T follicular helper cell (primary cell): ENCODE results near the gene NELFB.

Experiments
- DNase-seq: peaks from one replicate; pipeline ENCODE4 v3.0.0-alpha.2; 2020; ENCODE audit warnings: low read depth

Gene NELFB

DNA sequence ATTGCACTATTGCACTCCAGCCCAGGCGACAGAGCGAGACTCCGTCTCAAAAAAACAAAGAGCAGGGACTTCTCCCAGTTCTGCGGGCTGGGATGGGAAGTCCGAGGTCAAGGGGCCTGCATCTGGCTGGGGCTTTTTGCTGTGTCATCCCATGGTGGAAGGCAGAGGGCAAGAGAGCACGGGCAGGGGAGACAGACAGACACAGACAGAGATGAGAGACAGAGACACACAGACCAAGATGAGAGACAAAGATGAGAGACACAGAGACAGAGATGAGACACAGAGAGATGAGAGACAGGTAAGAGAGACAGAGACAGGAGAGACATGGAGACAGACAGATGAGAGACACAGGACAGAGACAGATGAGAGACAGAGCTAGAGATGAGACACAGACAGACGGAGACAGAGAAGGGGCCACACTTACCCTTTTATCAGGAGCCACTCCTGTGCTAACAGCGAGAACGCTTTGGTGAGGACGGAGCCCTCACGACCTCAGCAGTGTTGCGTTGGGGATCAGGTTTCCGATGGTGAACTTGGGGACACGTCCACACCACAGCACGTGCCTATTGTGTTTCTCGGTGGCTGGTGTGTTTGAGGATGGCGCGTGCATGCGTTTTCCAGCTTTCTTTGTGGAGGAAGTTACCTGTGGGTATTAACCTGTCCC is 13.5 kb downstream of the NELFB start:
- DNase-seq: no peak

DNA sequence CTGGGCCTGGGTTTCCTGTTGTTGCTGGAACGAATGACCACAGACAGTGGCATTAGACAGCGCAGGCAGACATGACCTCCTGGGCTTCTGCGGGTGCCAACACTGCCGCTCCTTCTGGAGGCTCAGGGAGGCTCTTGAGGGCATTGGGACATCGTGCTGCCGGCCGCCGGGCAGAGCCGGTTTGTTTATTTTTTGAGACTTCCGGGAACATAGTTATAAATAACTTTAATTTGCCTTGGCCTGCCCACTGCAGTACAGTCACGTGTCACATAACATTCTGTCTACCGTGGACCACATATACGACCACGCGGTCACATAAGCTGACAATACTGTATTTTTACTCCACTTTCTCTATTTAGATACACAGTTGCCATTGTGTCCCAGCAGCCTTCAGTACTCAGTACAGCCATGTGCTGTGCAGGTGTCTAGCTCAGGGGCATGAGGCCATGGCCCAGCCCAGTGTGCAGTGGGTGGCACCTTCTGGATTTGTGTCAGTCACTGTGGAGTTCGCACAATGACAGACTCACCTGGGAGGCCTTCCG is 14.2 kb downstream of the NELFB start:
- no peak for DNase-seq

DNA sequence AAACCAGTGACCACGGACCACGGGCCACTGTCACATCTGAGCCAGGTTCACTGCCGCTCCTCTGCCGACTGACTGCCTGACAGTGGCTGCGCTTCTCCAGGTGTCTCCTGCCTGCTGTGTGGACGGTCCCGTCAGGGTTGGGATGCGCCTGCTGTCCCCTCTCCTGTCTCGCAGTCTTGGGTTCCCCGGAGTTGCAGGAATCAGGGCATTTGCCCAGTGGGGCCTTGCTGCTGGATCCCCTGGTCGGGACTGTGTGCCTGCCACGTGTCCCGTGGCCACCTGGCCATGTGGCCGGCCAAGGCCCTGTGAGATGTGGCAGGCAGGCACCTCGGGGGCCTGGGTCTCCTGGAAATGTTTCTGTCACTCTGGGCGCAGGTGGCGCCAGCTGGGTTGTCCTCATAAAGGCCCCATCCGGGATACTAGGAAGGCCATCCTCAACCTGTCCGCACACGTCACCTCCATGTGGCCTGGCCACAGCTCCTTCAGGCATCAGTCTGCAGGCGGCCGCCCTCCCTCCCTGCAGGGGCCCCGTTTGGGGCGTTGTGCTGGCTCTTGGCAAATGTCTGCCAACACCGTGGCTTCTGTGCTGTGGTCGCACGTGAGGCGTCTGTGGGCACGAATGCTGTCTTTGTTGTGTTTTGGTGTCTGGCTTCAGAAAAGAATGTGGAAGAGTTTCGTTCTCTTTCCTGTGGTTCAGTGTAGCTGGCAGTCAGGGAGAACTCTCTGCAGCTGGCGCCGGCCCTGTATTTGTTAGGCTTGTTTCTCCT is 16.0 kb downstream of the NELFB start:
- no peak for DNase-seq

DNA sequence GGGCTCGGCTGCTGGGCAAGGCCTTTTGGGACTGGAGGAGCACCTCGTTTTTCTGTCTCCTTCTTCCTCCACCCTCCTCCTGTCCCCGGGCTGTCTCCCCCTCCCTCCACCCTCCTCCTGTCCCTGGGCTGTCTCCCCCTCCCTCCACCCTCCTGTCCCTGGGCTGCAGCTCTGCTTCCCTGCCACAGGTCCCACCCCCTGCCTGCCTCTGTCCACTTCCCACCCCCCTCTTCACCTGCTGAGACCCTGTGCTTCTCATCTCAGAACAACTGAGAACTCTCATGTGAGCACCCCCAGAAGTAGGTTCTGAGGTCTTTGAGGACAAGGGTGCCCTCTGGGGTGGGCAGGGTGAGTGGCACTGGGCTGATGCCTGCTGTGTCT is 16.6 kb downstream of the NELFB start:
- DNase-seq: no peak

DNA sequence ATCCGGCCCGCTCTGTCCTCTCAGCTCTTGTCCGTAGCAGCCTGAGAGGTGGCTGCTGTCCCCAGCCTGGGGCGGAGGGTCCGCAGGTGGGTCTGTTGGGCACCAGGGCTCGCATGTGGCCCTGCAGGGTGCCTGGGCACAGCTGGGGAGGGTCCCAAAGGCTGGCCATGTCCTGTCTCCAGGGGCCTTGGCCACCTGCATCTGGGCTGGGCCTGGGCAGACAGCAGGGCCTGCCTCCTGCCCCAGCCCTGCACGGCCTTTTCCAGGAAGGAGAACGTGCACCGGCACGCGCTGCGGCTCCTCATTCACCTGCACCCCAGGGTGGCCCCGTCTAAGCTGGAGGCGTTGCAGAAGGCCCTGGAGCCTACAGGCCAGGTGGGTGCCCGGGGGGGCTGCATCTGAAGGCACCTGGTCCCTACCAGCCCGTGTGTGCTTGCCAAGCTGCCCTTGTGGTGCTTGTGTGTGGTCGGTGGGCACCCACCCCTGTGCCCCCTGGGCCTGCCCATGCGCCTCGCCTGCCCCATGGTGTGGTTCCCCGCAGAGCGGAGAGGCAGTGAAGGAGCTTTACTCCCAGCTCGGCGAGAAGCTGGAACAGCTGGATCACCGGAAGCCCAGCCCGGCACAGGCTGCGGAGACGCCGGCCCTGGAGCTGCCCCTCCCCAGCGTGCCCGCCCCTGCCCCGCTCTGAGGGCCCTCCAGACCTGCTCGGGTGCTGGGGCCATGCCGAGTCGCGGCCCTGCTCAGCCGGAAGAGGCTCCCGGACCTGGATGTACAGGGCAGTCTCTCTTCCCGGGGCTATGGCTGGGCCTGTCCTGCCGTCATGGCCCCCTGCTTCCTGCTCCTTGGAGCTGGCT is 17.3 kb downstream of the NELFB start:
- DNase-seq: no peak

DNA sequence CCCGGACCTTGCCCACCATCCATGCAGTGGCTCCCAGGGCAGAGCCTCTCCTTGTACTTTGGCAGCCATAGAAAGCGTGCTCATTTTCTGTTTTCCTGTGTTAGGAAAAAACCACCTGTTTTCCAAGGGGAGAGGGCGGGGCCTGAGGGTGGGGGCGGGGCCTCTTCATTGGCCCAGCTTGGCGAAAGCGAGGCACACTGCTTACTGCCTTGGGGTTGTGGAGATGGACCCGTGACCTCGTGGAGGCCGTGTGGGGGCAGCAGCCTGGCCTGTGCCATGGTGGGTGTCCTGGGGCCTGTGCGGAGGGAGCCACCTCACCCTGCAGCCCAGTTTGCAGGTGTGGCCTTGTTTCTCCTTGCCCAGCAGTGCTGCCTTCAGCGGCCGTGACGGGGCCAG is 18.0 kb downstream of the NELFB start:
- no peak for DNase-seq

DNA sequence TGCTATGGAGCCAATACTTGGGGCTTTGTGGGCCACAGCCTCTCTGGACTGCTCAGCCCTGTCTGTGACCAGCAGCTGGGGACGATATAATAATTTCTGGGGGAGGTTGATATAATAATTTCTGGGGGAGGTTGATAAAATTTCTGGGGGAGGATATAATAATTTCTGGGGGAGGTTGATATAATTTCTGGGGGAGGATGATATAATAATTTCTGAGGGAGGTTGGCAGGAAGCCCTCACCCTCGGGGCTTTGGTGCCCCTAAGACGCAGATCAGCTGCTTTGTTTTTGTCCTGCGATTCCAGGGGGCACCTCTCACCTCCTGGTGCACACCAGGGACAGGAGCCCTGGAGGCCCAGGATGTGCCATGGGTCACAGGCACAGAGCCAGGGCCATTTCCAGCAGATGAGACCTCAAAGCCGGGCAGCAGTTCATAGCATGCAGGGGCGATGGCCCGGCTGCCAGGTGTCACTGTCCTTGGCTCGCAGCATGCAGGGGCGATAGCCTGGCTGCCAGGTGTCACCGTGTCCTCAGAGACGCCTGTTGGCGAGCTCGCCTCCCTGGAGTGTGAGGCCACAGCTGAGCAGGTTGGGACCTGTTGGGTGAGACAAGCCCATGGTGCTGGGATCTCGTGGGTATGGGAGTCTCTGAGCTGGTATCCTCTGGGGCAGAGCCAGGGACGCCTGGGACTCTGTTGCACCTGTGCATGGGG is 18.6 kb downstream of the NELFB start:
- no peak for DNase-seq

DNA sequence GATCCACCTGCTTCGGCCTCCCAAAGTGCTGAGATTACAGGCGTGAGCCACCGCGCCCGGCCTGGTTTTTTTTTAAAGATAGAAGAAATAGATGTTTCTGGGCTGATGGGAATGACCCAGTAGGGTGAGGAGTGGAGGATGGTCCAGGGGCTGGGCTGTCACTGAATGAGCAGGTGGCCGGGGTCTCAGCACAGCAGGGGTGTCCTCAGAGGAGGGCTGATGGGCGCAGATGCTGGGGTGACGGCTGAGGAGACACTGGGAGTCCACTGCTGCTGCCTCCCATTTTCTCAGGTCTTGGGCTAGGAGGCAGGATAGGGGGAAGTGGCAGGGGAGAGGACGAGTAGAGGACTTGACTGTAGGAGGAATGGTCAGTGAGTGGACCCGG is 20.1 kb downstream of the NELFB start:
- no peak for DNase-seq

DNA sequence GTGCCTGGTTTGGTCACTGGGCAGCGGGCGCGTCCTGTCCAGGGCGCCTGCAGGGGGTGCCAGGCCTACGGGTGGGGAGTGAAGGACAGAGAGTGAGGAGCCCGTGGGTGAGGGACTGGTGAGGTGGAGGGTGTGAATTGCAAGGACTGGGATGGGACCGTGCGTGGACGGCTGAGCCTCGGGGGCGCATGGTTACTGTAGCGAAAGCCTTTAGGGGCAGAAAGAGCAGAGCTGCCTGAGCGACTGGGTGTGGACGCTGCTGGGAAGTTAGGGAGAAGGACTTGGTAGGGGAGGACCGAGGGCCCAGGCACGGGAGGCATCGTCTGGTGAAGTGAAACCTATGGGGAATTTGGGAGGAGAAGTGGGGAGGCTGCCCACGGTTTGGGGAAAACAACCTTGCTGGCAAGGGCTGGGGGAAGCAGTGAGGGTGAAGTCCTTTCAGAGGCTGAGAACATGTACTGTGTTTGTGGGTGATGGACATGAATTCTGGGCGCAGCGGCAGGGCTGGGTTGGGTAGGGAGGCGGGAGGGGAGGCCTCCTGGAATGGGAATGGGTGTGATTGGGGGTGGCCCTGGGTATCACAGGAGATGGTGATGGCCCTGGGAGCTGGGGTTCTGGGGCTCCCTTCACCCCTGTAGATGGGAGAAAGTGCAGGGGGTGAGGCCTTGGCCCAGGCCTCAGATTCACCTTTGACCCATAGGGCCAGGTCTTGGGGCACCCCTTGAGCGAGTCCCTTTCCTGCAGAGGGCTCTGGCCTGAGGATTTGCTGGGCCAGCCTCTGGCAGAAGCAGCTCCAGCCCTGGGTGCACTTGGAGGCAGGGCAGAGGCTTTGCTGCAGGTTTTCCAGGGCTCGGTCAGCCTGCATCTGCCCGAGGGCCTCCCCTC is 20.7 kb downstream of the NELFB start:
- DNase-seq: no peak

DNA sequence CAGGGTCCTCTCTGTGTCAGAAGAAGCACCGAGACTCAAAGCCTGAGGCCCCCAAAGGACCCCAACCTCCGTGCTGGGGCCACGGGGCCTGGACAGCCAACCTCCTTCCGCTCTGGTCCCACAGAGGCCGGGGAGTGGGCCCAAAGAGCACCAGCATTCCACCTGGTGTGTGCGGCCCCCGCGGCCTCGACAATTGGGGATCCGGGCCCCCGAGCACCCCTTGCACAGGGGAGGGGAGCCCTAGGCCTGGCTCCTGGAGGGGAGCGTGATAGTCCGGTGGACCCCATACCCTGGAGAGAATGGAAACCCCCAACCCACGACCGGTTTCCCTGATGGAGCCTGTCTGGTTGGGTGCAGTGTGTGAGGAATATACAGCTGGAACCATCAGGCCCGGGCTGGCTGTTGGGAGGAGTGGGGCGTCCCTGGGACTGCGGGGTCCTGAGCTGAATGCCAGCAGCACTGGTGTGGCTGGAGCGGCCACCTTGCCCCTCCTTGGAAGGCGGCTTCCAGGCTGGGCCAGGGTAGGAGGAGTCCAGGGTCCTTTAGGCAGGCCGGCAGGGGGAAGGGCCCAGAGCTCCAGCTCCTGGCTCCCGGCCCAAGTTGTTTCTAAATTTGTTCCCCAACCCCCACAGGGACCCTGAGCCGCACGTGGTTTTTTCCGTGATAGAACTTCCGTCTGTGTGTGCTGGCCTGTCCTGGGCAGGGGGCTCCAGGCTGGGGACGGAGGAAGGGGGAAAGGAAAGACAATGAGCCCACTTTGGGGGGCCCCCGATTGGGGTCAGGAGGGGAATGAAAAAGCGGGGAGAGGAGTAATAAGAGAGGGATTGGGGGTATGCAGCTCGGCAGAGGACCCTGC is 21.6 kb downstream of the NELFB start:
- DNase-seq: no peak

DNA sequence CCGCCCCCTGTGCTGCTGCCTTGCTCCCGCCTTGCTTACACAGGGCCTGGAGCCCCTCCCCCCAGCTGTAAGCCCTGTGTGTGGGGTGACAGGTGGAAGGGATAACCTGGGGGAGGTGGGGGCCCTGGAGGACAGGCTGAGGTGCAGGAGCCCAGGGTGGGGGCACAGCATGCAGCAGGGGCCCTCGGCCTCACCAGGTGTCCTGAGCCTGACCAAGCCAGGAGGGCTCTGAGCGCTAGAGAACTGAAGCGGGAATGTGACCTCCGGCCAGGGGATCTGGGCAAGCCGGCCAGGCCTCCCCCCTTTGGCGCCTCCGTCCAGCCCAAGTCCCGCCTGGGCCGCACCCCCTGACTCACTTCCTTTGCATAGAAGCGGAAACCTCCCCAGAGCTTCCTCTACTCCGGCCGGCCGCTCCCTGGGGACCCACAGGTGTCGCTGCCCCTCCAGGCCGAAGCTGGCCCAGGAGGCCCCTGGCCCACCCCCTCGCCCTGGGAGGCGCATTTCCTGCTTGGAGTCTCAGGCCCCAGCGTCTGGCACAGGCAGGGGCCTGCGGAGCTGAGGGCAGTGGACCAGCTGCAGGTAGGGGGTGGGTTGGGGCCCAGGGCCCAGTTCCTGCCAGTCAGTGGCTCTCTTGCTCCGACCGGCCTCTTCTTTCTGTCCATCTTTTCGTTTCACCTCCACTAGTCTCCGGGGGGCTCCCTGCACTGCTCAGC is 22.4 kb downstream of the NELFB start, which contains the start of gene TOR4A:
Gene TOR4A, plus strand, starts transcription at position 398 of the 713 bp plus-strand sequence. CDS start 964 bp downstream, outside the sequence.
- DNase-seq: no peak

DNA sequence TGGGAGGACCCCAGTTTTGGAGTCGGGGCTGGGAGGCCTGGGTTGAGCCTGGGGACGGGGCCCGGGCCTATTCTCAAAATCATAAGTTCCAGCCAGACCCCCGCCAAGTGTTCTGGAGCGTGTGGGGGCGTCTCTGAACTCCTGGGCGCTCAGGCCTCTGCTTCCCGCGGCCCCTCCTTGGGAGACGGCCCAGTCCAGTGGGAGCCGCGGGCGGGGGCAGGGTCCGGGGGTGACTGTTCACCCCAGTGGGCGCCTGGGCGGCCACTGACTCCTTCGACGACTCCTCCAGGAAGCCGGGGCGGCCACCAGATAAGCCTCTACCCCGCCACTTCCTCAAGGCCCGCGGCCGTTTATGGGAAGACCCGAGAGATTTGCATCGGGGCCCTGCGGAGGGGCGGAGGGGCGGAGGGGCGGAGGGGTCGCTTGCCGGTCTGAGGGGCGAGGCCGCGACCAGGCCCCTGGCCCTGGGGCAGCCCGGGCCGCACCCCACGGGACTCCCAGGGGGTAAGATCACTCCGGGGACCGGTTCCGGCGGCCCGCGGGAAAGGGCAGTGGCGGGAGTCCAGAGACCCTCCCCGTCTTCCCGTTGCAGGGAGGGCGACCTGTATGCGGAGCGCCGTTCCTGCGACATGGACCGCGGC is 23.1 kb downstream of the NELFB start:
- no peak for DNase-seq

DNA sequence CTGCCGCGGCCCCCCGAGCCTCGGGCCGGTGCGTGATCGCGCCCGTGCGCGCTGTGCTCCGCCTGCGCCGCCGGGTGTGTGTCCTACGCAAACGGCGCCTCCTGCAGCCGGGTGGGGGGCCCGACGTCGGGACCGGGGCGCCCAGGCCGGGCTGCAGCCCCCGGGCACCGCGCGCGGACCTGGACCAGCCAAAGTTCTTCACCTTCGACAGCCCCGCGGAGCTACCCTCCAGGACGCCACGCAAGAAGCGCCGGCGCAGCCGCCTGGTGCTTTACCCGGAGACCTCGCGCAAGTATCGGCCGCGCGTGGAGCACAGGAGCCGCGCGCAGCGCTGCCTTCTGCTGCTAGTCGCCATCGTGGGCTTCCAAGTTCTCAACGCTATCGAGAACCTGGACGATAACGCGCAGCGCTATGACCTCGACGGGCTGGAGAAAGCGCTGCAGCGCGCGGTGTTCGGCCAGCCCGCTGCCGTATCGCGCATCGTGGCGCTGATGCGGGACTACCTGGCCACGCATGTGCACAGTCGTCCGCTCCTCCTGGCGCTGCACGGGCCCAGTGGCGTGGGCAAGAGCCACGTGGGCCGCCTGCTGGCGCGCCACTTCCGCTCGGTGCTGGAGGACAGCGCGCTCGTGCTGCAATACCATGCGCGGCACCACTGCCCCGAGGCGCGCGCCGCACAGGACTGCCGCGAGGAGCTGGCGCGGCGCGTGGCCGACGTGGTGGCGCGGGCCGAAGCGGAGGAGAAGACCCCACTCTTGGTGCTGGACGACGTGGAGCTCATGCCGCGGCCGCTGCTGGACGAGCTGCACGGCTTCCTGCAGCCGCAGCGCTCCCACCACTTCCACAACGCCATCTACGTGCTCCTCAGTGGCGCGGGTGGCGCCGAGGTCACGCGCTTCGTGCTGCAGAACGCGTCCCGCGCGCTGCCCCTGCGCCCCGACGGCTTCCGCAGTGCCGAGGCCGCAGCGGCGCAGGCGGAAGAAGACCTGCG is 23.9 kb downstream of the NELFB start:
- DNase-seq: no peak

DNA sequence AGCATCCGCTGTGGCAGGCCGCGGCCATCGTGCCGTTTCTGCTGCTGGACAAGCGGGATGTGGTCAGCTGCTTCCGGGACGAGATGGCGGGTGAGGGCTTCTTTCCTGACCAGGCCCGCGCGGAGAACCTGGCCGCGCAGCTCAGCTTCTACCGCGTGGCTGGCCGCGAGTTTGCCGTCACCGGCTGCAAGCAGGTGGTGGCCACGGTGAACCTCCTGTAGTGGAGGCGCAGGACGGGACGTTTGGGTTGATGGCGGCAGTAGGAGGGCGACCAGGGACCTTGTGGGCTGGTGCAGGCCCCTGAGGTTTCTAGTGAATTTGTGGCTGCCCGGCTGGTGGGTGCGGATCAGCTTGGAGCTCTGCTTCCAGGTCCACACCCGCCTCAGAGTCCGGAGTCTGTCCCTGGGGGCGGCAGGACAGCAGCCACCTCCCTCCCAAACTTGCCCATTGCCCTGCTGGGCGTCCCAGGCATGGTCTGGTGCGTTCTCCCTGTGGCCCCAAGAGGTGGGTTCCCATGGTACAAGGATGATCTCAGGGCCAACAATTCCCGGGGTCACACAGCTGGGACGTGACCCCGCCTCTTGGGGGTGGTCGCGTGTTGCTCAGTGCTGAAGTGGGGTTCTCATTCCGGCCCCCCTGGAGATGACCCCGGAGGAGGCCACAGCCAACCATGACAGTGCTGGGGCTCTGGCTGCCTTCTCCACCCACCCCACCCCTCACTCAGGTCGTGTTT is 24.8 kb downstream of the NELFB start:
- no peak for DNase-seq

DNA sequence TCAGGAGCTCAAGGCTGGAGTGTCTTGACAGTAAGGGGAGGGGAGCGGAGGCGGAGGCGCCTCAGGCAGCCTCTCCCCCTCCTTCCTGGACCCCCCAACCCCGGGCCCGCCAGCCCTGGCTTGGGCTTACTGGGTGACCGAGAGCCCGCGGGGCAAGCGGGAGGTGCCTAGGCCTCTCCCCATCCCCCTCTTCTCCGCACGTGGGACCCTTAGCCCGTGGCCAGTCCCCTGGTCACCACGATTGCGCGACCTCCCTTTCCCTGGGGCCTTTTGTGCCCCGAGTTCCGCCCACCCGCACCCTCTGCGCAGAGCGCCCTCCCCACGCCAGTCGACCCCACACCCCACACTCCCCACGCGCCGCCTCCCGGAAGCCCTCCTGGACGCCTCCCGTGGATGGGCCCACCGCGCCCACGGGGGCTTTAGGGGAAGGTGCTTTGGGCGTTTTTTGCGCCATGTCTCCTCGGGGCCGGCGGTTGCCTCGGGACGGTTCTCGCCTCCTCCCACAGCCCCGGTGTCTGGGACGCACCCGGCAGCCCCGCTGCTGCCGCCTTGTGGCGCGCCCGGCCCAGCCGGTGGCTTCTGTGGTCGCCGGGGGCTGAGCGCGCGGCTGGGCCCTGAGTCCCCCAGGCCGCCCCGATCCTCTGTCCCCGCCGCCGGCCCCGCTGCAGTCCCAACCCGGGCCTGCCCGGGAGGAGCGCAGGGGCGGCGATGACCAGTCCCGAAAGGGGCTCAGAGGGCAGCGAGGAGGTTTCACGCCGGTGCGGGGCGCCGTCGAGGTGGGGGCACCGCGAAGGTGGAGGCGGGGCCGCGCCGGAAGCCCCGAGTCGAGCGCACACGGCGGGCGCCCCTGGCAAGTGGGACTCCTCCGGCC is 25.6 kb downstream of the NELFB start:
- no peak for DNase-seq
